Fibroblast of skin of right biceps (primary cell): ENCODE results near the gene ATG4D.
"Not testable (repeated sequence)": the region's sequence is repeated elsewhere in the genome, so short reads cannot be mapped to it uniquely, and the experiment has no call there.

Source experiments
- DNase-seq: peaks from one replicate; pipeline ENCODE4 v3.0.0-alpha.2; 2013

Gene ATG4D

GRCh38 chr19:10520652-10521318 is 22.9 kb upstream of the ATG4D start:
- no peak for DNase-seq

- no peak for DNase-seq
These were observed 22.1 kb upstream of the ATG4D start for GRCh38 chr19:10521461-10522171.

- DNase-seq: no peak
These were observed 20.5 kb upstream of the ATG4D start for GRCh38 chr19:10523135-10523636.

DNA sequence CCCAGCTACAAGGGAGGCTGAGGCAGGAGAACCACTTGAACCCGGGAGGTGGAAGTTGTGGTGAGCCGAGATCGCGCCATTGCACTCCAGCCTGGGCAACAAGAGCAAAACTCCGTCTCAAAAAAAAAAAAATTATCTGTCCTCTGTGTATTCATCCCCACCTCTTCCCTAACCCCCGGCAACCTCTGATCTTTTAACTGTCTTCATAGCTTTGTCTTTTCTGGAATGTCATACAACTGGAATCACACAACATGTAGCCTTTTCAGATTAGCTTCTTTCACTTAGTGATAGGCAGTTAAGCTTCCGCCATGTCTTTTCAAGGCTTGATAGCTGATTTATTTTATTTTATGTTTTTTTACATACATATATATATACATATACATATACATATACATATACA is 18.1 kb upstream of the ATG4D start:
- DNase-seq: no peak

DNA sequence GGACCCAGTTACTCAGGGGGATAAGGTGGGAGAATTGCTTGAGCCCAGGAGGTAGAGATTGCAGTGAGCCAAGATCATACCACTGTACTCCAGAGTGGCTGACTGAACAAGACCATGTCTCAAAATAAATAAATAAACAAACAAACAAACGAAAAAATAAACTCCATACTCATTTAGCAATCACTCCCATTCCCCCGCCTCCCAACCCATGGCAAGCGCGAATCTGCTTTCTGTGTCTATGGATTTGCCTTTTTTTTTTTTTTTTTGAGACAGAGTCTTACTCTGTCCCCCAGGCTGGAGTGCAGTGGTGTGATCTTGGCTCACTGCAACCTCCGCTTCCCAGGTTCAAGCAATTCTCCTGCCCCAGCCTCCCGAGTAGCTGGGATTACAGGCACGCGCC is 16.8 kb upstream of the ATG4D start:
- not testable (repeated sequence) for DNase-seq

DNA sequence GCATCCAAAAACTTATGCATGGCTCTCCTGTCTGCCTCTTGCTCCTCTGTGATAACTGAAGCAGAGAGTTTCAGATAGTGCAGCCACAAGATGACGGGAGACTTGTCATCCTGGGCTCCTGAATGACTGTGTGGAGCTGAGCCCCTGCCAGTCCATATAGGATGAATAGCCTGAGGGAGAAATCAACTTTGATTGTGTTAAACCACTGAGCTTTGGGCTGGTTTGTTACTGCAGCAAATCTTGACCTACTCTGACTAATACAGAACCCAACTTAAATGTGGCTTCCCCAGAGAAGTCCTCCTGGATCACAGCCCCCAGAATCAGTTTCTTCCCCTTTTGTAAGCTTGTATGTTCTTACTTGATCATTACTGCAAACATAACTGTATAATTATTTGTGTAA is 11.2 kb upstream of the ATG4D start:
- no peak for DNase-seq

DNA sequence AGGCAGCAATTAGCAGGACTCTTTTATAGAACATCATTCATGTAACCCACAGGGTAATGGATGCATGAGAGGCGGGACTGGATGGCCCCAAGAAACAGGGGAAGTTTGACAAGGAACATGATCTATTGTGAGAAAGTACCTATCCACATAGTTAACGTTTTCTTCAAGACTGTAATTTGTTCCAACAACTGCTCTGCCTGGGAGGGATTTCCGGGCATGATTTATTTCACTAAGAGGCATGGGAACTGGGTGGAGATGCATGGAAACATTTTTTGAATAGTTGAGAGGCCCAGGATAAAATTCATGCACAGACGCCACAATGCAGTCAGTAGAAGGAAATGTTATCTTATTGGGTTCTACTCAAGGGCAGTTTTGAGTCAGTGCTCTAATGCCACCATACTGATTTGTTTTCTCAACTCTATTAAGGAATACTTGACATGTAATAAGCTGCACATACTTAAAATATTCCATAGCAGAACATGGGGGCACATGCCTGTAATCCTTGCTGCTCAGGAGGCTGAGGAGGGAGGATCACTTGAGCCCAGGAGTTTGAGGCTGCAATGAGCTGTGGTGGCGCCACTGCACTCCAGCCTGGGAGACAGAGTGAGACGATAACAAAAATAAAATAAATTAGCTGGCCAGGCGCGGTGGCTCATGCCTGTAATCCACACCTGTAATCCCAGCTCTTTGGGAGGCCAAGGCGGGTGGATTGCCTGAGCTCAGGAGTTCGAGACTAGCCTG is 9.9 kb upstream of the ATG4D start:
- peak; percentile 89 for DNase-seq

- DNase-seq: no peak
These were observed 8.1 kb upstream of the ATG4D start for GRCh38 chr19:10535613-10536012.

DNA sequence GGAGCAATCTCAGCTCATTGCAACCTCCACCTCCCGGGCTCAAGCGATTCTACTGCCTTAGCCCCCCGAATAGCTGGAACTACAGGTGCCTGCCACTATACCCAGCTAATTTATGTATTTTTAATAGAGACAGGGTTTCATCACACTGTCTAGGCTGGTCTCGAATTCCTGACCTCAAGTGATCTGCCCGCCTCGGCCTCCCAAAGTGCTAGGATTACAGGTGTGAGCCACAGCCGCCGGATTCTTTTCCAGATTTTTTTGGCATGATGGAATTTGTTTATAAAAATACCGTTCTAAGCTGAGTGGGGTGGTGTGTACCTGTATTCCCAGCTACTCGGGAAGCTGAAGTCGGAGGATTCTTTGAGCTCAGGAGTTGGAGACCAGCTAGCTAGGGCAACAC is 6.0 kb upstream of the ATG4D start:
- no peak for DNase-seq

DNA sequence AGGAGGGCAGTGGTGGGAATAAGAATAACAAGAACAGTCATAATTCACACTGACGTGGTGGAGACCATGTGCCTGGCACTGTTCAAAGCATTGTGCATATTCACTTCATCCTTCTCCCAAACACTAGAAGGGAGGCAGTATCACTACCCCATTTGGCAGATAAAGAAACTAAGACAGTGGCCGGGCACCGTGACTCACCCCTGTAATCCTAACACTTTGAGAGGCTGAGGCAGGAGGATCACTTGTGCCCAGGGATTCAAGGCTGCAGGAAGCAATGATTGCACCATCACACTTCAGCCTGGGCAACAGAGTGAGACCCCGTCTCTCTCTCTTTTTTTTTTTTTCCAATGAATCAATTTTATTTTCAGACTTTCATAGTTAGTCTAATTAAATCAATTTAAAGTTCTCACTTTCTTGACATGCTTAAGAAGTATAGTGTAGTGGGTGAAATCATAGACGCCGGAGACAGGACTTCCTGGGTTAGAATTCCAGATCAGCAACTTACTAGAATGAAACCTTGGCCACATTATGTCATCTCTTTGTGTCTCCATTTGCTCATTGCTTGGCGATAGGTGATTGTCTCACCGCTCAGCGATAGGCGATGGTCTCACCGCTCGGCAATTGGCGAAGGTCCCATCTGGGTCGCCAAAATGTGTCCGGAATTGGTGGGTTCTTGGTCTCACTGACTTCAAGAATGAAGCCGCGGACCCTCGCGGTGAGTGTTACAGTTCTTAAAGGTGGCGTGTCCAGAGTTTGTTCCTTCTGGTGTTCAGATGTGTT is 5.3 kb upstream of the ATG4D start:
- no peak for DNase-seq

GRCh38 chr19:10539016-10539415 is 4.7 kb upstream of the ATG4D start:
- DNase-seq: not testable (repeated sequence)

DNA sequence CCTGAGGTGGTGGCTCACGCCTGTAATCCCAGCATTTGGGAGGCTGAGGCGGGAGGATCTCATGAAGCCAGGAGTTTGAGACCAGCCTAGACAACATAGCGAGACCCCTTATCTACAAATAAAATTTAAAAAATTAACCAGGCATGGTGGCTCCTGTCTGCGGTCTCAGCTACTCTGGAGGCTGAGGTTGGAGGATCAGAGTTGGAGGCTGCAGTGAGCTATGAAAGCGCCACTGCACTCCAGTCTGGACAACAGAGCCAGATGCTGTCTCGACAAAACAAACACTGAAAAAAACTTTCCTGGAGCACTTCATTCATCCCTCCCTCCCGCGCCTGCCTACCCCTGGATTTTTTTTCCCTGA is 665 bp upstream of the ATG4D start:
- no peak for DNase-seq

DNA sequence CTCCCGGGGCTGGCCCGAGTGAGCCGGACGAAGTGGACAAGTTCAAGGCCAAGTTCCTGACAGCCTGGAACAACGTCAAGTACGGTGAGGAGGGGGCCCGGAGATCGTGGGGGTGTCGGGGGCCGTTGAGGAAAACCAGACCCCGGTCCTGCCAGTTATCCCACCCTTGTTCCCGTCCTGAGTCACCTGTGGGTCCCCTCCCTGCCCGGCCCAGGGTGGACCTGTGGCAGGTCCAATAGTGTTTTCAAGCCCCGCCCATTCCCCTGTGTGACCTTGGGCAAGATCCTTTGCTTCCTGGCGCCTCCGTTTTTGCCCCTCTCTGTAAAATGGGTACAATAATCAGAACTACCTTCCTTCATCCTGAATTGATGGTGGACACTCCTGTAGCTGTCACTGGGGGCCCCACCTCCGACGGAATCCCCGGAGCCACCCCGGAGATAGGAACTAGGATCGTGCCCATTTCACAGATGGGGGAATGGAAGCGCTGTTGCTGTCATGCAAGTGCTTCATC is 593 bp downstream of the ATG4D start:
- DNase-seq: no peak

GRCh38 chr19:10544753-10545251 is 1.1 kb downstream of the ATG4D start:
- DNase-seq: no peak

DNA sequence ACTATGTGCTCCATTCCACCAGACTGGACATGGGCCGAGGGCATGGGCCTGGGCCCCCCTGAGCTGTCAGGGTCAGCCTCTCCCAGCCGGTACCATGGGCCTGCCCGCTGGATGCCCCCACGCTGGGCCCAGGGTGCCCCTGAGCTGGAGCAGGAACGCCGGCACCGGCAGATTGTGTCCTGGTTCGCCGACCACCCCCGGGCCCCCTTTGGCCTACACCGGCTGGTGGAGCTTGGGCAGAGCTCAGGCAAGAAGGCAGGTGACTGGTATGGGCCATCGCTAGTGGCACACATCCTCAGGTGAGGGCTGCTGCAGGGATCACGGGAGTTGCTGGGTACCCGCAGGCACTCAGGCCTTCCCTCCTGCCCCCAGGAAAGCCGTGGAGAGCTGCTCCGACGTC is 3.1 kb downstream of the ATG4D start:
- no peak for DNase-seq

DNA sequence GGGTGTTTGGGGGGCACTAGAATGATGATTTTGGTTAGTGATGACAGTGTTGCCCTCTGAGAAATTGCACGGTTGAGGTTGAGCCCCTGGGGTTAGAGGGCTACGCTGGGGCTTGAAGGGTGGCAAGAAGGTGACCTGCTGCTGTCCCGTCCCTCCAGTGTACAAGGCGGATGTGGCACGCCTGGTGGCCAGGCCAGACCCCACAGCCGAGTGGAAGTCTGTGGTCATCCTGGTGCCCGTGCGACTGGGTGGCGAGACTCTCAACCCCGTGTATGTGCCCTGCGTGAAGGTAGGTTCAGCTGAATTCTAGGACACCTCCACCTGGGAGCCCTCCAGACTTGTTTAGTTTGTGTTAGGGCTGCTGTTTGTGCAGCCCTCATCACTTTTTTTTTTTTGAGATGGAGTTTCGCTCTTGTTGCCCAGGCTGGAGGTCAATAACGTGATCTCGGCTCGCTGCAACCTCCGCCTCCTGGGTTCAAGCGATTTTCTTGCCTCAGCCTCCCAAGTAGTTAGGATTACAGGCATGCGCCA is 5.1 kb downstream of the ATG4D start:
- DNase-seq: no peak

- DNase-seq: no peak
These were observed 6.0 kb downstream of the ATG4D start for GRCh38 chr19:10549733-10550132.

DNA sequence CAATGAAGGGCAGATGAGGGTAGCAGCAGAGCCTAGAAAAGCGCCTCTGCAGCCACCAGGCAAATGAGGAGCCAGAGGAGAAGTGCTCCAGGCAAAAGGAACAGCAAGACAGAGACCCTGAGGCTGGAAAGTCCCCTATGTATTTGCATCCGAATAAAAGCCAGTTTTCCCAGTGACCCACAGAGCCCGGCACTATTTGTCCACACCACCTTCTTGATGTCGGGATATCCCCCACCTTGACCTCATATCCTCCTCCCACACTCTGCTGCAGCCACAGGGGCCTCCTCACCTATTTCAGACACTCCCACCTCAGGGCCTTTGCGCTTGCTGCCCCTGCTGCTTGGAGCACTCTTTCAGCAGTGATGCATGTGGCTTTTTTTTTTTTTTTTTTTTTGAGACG is 6.6 kb downstream of the ATG4D start:
- no peak for DNase-seq

- DNase-seq: not testable (repeated sequence)
These were observed 7.3 kb downstream of the ATG4D start for GRCh38 chr19:10551006-10551405.

- peak; percentile 28 for DNase-seq
These were observed 8.1 kb downstream of the ATG4D start for GRCh38 chr19:10551698-10552301.

DNA sequence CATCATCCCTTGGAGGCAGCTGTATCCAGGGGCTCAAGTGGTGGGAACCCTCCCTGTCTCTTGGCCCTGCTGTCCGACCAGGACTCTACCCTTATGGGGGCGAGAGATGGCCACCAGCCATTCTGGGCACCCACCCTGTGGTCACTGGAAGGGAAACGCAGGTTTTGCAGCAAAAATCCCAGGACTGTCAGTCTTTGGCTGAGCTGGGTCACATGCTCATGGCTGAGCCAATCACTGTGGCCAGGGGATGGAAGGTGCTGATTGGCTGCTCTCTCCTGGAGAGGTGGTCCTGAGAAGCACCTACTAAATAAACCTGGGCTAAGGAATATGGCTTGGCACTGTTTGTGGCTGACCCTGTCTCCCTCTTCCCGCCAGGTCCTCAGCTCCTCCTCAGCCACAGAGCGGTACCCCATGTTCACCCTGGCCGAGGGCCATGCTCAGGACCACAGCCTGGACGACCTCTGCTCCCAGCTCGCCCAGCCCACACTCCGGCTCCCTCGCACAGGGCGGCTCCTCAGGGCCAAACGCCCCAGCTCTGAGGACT is 8.9 kb downstream of the ATG4D start:
- DNase-seq: no peak
